Neural cell (in vitro differentiated cells): ENCODE measurements around the gene SLC25A21.

Source experiments
- CTCF ChIP-seq: fragments of 450-650 bp; IDR thresholded peaks from 2 replicates; pipeline ENCODE4 v1.5.1; 2014; ENCODE audit warnings: antibody characterized with exemption, mild to moderate bottlenecking, moderate library complexity; ENCODE audit not compliant: poor library complexity, severe bottlenecking
- POLR2AphosphoS5 ChIP-seq: IDR thresholded peaks from 2 replicates; pipeline ENCODE4 v1.6.1; 2012
- SMC3 ChIP-seq: fragments of 450-650 bp; conservative IDR thresholded peaks from 2 replicates; pipeline ENCODE4 v1.6.1; 2014; ENCODE audit warnings: antibody characterized with exemption, mild to moderate bottlenecking, moderate library complexity; ENCODE audit not compliant: poor library complexity

GRCh38 chr14:37198907-37199306, 26.5 kb upstream of the SLC25A21 start:
- TF ChIP-seq CTCF (no peak), SMC3 (no peak), POLR2AphosphoS5 (no peak)
